ENCODE data around the gene GRID2.

DNA sequence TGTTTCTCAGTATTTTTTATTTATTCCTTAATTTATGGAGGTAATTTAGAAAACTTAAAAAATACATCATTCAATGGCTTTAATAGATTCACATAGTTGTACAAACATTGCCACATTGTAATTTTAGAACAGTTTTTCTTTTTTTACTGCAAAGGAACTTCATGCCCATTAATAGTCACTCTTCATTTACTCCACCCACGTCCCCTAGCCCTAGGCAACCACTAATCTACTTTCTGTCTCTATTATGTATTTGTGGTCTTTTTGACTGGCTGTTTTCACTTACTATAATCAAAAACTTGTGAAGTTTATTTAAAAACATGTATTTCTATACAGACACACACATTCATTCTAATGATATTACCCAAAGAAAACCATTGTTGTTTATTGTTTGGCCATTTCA lies 664.8 kb downstream of the GRID2 start:
- TF ChIP-seq ERF (CRISPR knock-in tag; IDR thresholded peaks at IDR 0.05), result no peak
- no peak for TF ChIP-seq SETDB1 (IDR thresholded peaks at IDR 0.05; ENCODE audit: low read length)
